ENCODE results near the gene ECSIT. TPM values are rescaled to one million over a fixed set of nuclear protein-coding genes. Genes with fewer than 3 reads are reported as not detected.

The ECSIT gene
- total and polyA plus RNA-seq, 12 donors: 28.7 to 122 (median 67.0) TPM

GRCh38 chr19:11519138-11519537 is 9.8 kb downstream of the ECSIT start:
- Histone ChIP-seq H3K36me3 (replicated peaks in 1 of 2) (peaks cover 0 to 13% of the 10 kb centered on the region in 2 donors), H3K27me3 (no peaks in the 10 kb centered on the region), H3K27ac (no peak overlapping the region), H3K4me1 (replicated peaks in 1 of 2) (no peaks in the 10 kb centered on the region), H3K4me3 (no peak overlapping the region), H3K9me3 (replicated peaks in 1 of 3) (no peaks in the 10 kb centered on the region)
- intact Hi-C loops (cut with DNase I): no loop called here
- TF ChIP-seq, protein P1, sequence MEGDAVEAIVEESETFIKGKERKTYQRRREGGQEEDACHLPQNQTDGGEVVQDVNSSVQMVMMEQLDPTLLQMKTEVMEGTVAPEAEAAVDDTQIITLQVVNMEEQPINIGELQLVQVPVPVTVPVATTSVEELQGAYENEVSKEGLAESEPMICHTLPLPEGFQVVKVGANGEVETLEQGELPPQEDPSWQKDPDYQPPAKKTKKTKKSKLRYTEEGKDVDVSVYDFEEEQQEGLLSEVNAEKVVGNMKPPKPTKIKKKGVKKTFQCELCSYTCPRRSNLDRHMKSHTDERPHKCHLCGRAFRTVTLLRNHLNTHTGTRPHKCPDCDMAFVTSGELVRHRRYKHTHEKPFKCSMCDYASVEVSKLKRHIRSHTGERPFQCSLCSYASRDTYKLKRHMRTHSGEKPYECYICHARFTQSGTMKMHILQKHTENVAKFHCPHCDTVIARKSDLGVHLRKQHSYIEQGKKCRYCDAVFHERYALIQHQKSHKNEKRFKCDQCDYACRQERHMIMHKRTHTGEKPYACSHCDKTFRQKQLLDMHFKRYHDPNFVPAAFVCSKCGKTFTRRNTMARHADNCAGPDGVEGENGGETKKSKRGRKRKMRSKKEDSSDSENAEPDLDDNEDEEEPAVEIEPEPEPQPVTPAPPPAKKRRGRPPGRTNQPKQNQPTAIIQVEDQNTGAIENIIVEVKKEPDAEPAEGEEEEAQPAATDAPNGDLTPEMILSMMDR (IDR thresholded peaks at IDR 0.05): no peak
- TF ChIP-seq POLR2A (IDR thresholded peaks at IDR 0.05): no peak
- 94 to 100% (median 98%) methylated on average over 3 to 9 of the region's 9 CpGs for WGBS, 4 donors
- no peak for DNase-seq

DNA sequence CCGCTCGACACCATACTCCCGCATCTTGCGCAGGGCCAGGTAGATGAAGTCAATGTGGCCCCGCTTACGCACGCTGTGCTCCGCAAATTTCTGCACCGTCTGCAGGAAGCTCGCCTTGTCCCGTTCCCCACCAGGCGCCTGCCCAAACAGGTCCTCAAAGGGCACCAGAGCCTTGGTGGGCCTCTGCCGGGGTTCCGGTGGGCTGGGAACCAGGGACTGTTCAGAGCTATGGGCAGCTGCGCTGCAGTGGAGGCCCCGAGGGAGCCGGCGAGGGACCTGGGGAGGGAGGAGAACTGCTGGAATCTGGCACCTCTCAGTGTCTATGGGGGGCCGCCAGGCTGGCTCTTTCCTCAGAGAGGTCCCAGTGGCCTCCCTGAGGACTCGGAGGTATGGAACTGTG is 15.0 kb downstream of the ECSIT start:
- intact Hi-C loops (cut with DNase I): no loop called here
- 91 to 98% (median 94%) methylated on average over 6 to 20 of the region's 20 CpGs for WGBS, 4 donors
- peaks cover 0 to 30% of the 10 kb centered on the region in 2 donors for H3K36me3 ChIP-seq (replicated peaks in 1 of 2)
- no peaks in the 10 kb centered on the region for H3K27me3 ChIP-seq
- no peak for DNase-seq
- no peak overlapping the region for H3K27ac ChIP-seq
- TF ChIP-seq, protein P1 (IDR thresholded peaks at IDR 0.05): no peak
- TF ChIP-seq POLR2A (IDR thresholded peaks at IDR 0.05): no peak
- H3K4me1 ChIP-seq (replicated peaks in 1 of 2): no peaks in the 10 kb centered on the region
- H3K9me3 ChIP-seq (replicated peaks in 1 of 3): no peaks in the 10 kb centered on the region
- H3K4me3 ChIP-seq: no peak overlapping the region

- Histone ChIP-seq H3K27ac (no peak overlapping the region), H3K27me3 (no peaks in the 10 kb centered on the region), H3K4me3 (no peak overlapping the region), H3K4me1 (replicated peaks in 1 of 2) (peaks cover 0 to 6% of the 10 kb centered on the region in 2 donors), H3K36me3 (replicated peaks in 1 of 2) (peaks cover 0 to 18% of the 10 kb centered on the region in 2 donors), H3K9me3 (replicated peaks in 1 of 3) (no peaks in the 10 kb centered on the region)
- 93 to 100% (median 94%) methylated on average over 7 to 8 of the region's 8 CpGs for WGBS, 4 donors
- intact Hi-C loops (cut with DNase I): no loop called here
- TF ChIP-seq, protein P1 (IDR thresholded peaks at IDR 0.05): no peak
- no peak for TF ChIP-seq POLR2A (IDR thresholded peaks at IDR 0.05)
- no peak for DNase-seq
Observed at GRCh38 chr19:11510444-11510843, 18.5 kb downstream of the ECSIT start.

GRCh38 chr19:11507370-11508078 is 21.4 kb downstream of the ECSIT start:
- TF ChIP-seq POLR2A (IDR thresholded peaks at IDR 0.05): no peak
- TF ChIP-seq, protein P1 (IDR thresholded peaks at IDR 0.05): no peak

More at GRCh38 chr19:11507370-11508078, 21.4 kb downstream of the ECSIT start:
- no peak for DNase-seq
- Histone ChIP-seq H3K36me3 (replicated peaks in 1 of 2) (peaks cover 0 to 6% of the 10 kb centered on the region in 2 donors), H3K27ac (no peak overlapping the region), H3K27me3 (no peaks in the 10 kb centered on the region), H3K4me1 (replicated peaks in 1 of 2) (peaks cover 5 to 12% of the 10 kb centered on the region in 2 donors), H3K9me3 (replicated peaks in 1 of 3) (no peaks in the 10 kb centered on the region), H3K4me3 (no peak overlapping the region)
- intact Hi-C loops (cut with DNase I): no loop called here
- WGBS, 4 donors: 89 to 94% (median 93%) methylated on average over 15 to 18 of the region's 18 CpGs

Data from adrenal gland (tissue), 12 donors.